ENCODE results near the gene HRH2.
"Not testable (repeated sequence)": the region's sequence is repeated elsewhere in the genome, so short reads cannot be mapped to it uniquely, and the experiment has no call there.

HRH2 gene

GRCh38 chr5:175745210-175745609, 87.3 kb downstream of the HRH2 start:
- DNase-seq, result no peak

- peak; percentile 11 for DNase-seq
These were observed 89.0 kb downstream of the HRH2 start for GRCh38 chr5:175746851-175747250.

GRCh38 chr5:175747539-175748060, 89.7 kb downstream of the HRH2 start:
- no peak for DNase-seq

GRCh38 chr5:175748650-175749049, 90.8 kb downstream of the HRH2 start:
- DNase-seq, result no peak

- no peak for DNase-seq
These were observed 91.7 kb downstream of the HRH2 start for GRCh38 chr5:175749591-175749990.

GRCh38 chr5:175750511-175750931, 92.7 kb downstream of the HRH2 start:
- DNase-seq, result no peak

GRCh38 chr5:175751369-175751768, 93.5 kb downstream of the HRH2 start:
- DNase-seq, result no peak

- DNase-seq, result no peak
These were observed 95.1 kb downstream of the HRH2 start for GRCh38 chr5:175752826-175753535.

- no peak for DNase-seq
These were observed 95.9 kb downstream of the HRH2 start for GRCh38 chr5:175753536-175754402.

GRCh38 chr5:175759991-175760390, 102.1 kb downstream of the HRH2 start:
- DNase-seq, result not testable (repeated sequence)
